HG02763 (cell line): ENCODE data around the gene RBM47.

Experiments used
- ATAC-seq: cut with Tn5 transposase; IDR thresholded peaks from one replicate; pipeline ENCODE4 v1.9.1; 2021; ENCODE audit warnings: mild to moderate bottlenecking, moderate library complexity; ENCODE audit not compliant: unreplicated experiment

RBM47 gene

GRCh38 chr4:40626183-40626990 lies 3.3 kb downstream of the RBM47 start:
- ATAC-seq: no peak

GRCh38 chr4:40623707-40624106 lies 6.0 kb downstream of the RBM47 start:
- no peak for ATAC-seq

GRCh38 chr4:40622913-40623312 lies 6.8 kb downstream of the RBM47 start:
- ATAC-seq: no peak

- ATAC-seq: peak; percentile 64
Observed at GRCh38 chr4:40621592-40622512, 7.8 kb downstream of the RBM47 start.

GRCh38 chr4:40621229-40621591 lies 8.5 kb downstream of the RBM47 start:
- no peak for ATAC-seq

GRCh38 chr4:40619600-40619999 lies 10.1 kb downstream of the RBM47 start:
- no peak for ATAC-seq

- ATAC-seq: no peak
Observed at GRCh38 chr4:40617872-40618271, 11.8 kb downstream of the RBM47 start.

GRCh38 chr4:40614031-40614430 lies 15.6 kb downstream of the RBM47 start:
- ATAC-seq: no peak

- no peak for ATAC-seq
Observed at GRCh38 chr4:40613456-40613855, 16.2 kb downstream of the RBM47 start.

GRCh38 chr4:40612831-40613230 lies 16.8 kb downstream of the RBM47 start:
- ATAC-seq: no peak

GRCh38 chr4:40612283-40612682 lies 17.4 kb downstream of the RBM47 start:
- ATAC-seq: no peak

GRCh38 chr4:40608628-40609027 lies 21.0 kb downstream of the RBM47 start:
- no peak for ATAC-seq

GRCh38 chr4:40607221-40607620 lies 22.4 kb downstream of the RBM47 start:
- ATAC-seq: no peak

GRCh38 chr4:40606239-40606767 lies 23.4 kb downstream of the RBM47 start:
- no peak for ATAC-seq

- ATAC-seq: no peak
Observed at GRCh38 chr4:40603281-40603680, 26.4 kb downstream of the RBM47 start.

- no peak for ATAC-seq
Observed at GRCh38 chr4:40601641-40602040, 28.0 kb downstream of the RBM47 start.

GRCh38 chr4:40600850-40601249 lies 28.8 kb downstream of the RBM47 start:
- no peak for ATAC-seq

GRCh38 chr4:40599431-40599830 lies 30.2 kb downstream of the RBM47 start:
- ATAC-seq: no peak

- no peak for ATAC-seq
Observed at GRCh38 chr4:40596522-40596921, 33.1 kb downstream of the RBM47 start.

GRCh38 chr4:40595981-40596380 lies 33.7 kb downstream of the RBM47 start:
- no peak for ATAC-seq

GRCh38 chr4:40594261-40595178 lies 35.1 kb downstream of the RBM47 start:
- no peak for ATAC-seq
